Measurements from ENCODE around the gene SSTR5.
A peak's percentile ranks its signal among the peaks of the same experiment; 100 is the strongest.

SSTR5 gene

DNA sequence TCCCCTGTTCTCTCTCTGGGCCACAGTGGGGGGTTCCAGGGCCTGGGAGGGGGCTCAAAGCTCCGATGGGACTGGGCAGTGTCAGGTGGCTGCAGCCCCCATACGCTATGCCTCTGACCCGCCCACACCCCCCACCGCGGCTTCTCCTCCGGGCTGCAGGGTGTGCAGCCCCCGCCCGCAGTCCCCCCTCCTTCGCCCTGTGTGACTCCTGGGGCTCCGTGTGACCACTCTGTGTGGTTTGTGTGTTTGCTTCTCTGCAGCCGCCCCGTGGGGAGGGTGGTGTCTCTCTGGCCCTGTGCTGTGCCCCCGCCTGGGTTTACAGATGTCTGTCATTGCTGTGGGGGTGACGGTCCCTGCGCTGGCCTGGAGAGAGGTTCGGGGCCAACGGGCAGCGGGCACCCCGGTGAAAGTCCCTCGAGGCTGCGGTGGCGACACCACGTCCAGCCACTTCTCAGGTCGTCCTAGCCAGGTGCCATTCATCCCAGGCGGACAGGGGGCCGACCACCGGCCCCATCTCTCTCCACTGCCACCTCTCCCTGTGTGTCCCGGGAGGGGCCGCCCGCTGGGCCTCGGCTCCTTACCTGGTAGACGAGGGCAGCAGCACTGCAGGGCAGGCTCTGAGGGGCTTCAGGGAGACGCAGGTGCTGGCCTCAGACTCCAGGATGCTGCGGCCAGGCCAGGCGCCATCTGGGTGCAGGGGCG is 5.5 kb downstream of the SSTR5 start:
- no peak for TF ChIP-seq Cebpa-rat (IDR thresholded peaks at IDR 0.05)
- Histone ChIP-seq H3K36me3 (no peaks in the 10 kb centered on the region), H3K9me3 (replicated peaks in 1 of 11) (no peaks in the 10 kb centered on the region), H3K27me3 (peaks cover 93 to 96% (median 95%) of the 10 kb centered on the region in 11 experiments), H3K4me1 (peaks cover 4 to 12% (median 6%) of the 10 kb centered on the region in 10 experiments; a peak in 11 of 20 replicates), H3K27ac (no peak overlapping the region), H3K4me3 (no peak overlapping the region), H3K9ac (no peak overlapping the region), H4K20me1 (peaks cover 0 to 72% (median 37%) of the 10 kb centered on the region in 11 experiments; a peak in 14 of 22 replicates), H3K4me2 (no peak overlapping the region)

DNA sequence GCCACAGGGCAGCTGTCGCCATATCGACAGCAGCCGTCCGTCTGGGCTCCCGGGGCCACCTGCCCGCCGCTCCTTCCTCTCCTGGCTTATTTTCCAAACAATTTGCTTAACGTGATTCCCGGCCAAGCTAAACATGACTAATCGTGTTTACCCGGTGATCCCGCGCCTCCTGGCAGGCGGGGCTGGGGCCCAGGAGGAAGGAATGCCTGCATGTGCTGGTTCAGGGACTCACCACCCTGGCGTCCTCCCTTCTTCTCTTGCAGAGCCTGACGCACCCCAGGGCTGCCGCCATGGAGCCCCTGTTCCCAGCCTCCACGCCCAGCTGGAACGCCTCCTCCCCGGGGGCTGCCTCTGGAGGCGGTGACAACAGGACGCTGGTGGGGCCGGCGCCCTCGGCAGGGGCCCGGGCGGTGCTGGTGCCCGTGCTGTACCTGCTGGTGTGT is 6.1 kb downstream of the SSTR5 start:
- H3K9ac ChIP-seq, result no peak overlapping the region
- H3K4me2 ChIP-seq, result no peak overlapping the region
- peaks cover under 1 to 3% (median 2%) of the 10 kb centered on the region in 11 experiments; a peak in 20 of 22 replicates for H3K9me3 ChIP-seq (replicated peaks in 1 of 11)
- no peak overlapping the region for H3K27ac ChIP-seq
- H3K4me1 ChIP-seq, result peaks cover 4 to 12% (median 6%) of the 10 kb centered on the region in 10 experiments; a peak in 11 of 20 replicates
- H3K4me3 ChIP-seq, result no peak overlapping the region
- TF ChIP-seq Cebpa-rat (IDR thresholded peaks at IDR 0.05), result no peak
- peaks cover 92 to 96% (median 95%) of the 10 kb centered on the region in 11 experiments for H3K27me3 ChIP-seq
- peaks cover 0 to 69% (median 37%) of the 10 kb centered on the region in 11 experiments; a peak in 14 of 22 replicates for H4K20me1 ChIP-seq
- no peaks in the 10 kb centered on the region for H3K36me3 ChIP-seq

DNA sequence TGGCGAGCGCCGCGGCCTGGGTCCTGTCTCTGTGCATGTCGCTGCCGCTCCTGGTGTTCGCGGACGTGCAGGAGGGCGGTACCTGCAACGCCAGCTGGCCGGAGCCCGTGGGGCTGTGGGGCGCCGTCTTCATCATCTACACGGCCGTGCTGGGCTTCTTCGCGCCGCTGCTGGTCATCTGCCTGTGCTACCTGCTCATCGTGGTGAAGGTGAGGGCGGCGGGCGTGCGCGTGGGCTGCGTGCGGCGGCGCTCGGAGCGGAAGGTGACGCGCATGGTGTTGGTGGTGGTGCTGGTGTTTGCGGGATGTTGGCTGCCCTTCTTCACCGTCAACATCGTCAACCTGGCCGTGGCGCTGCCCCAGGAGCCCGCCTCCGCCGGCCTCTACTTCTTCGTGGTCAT is 6.8 kb downstream of the SSTR5 start:
- H3K27me3 ChIP-seq, result peaks cover 92 to 96% (median 95%) of the 10 kb centered on the region in 11 experiments
- peaks cover 0 to 61% (median 31%) of the 10 kb centered on the region in 11 experiments; a peak in 14 of 22 replicates for H4K20me1 ChIP-seq
- no peak overlapping the region for H3K27ac ChIP-seq
- no peak for TF ChIP-seq Cebpa-rat (IDR thresholded peaks at IDR 0.05)
- H3K4me2 ChIP-seq, result no peak overlapping the region
- peaks cover 4 to 12% (median 6%) of the 10 kb centered on the region in 10 experiments; a peak in 11 of 20 replicates for H3K4me1 ChIP-seq
- H3K9ac ChIP-seq, result no peak overlapping the region
- no peaks in the 10 kb centered on the region for H3K36me3 ChIP-seq
- H3K4me3 ChIP-seq, result no peak overlapping the region
- H3K9me3 ChIP-seq (replicated peaks in 1 of 11), result peaks cover 8 to 10% (median 9%) of the 10 kb centered on the region in 11 experiments

DNA sequence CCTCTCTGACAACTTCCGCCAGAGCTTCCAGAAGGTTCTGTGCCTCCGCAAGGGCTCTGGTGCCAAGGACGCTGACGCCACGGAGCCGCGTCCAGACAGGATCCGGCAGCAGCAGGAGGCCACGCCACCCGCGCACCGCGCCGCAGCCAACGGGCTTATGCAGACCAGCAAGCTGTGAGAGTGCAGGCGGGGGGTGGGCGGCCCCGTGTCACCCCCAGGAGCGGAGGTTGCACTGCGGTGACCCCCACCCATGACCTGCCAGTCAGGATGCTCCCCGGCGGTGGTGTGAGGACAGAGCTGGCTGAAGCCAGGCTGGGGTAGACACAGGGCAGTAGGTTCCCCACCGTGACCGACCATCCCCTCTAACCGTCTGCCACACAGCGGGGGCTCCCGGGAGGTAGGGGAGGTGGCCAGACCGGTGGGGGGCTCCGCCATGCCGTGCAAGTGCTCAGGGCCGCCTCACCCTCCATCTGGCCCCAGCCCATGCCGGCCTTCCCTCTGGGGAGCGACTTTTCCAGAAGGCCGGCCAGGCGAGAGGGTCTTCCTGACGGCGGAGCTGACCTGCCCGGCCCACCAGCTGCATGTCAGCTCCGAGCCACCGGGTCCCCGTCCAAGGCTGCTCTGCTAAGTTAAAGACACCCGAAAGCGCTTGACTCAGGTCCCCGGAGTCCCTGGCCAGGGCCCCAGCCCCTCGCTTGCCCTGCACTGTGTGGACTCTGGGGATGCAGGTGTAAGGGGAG is 7.4 kb downstream of the SSTR5 start:
- Histone ChIP-seq H3K36me3 (no peaks in the 10 kb centered on the region), H3K27ac (no peak overlapping the region), H3K27me3 (peaks cover 92 to 96% (median 95%) of the 10 kb centered on the region in 11 experiments), H3K4me2 (no peak overlapping the region), H3K4me3 (no peak overlapping the region), H4K20me1 (peaks cover 0 to 55% (median 24%) of the 10 kb centered on the region in 11 experiments; a peak in 14 of 22 replicates), H3K4me1 (peaks cover under 1 to 11% (median 6%) of the 10 kb centered on the region in 10 experiments; a peak in 11 of 20 replicates), H3K9me3 (replicated peaks in 1 of 11) (peaks cover 14 to 17% (median 15%) of the 10 kb centered on the region in 11 experiments), H3K9ac (no peak overlapping the region)
- no peak for TF ChIP-seq Cebpa-rat (IDR thresholded peaks at IDR 0.05)

DNA sequence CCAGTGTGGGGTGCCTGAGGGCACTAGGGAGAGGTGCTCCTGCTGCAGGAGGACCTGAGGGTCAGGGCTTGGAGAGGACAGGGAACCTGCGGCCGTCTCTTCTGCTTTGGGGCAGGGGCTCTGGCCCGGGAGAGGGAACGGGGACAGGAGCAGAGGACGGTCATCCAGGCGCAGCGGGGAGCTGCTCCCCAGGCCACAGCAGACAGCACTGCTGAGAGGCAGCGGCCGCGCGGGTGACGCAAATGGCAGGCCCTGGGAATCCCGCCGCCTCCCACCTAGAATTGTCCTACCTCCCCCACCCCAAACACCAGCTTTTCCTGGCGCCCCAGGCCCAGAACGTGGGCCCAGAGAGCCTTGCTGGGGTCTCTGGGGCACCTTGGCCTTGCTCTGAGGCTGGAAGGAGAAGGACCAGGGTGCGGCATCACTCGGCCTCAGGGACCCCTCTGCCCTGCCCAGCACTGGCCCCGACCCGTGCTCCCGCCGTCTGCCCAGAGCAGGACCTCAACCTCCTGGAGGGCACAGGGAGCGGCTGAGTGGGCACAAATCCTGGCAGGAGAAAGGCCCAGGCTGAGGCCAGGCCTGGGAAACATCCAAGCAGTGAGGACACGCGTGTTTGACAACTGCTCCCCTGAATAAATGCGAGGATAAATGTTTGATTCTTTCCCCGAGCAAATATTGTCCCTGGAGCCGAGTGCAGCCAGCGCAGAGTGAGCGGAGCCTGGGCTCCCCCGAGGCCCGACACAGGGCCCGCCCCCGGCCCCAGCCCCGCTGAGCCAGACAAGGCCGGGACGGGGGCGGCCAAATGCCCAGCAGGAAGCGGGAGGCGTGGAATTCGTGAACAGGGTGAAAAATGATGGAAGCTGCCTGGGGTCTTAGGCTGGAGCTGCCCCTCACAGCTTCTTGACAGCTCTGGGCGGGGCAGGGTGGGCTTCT is 8.5 kb downstream of the SSTR5 start:
- Histone ChIP-seq H3K4me2 (no peak overlapping the region), H3K27ac (no peak overlapping the region), H3K36me3 (no peaks in the 10 kb centered on the region), H3K4me1 (peaks cover 0 to 10% (median 1%) of the 10 kb centered on the region in 10 experiments; a peak in 4 of 20 replicates), H3K9ac (no peak overlapping the region), H3K27me3 (peaks cover 88 to 100% (median 98%) of the 10 kb centered on the region in 11 experiments), H4K20me1 (peaks cover 0 to 49% (median 18%) of the 10 kb centered on the region in 11 experiments; a peak in 12 of 22 replicates), H3K9me3 (replicated peaks in 1 of 11) (peaks cover 26 to 28% (median 26%) of the 10 kb centered on the region in 11 experiments), H3K4me3 (no peak overlapping the region)
- no peak for TF ChIP-seq Cebpa-rat (IDR thresholded peaks at IDR 0.05)

DNA sequence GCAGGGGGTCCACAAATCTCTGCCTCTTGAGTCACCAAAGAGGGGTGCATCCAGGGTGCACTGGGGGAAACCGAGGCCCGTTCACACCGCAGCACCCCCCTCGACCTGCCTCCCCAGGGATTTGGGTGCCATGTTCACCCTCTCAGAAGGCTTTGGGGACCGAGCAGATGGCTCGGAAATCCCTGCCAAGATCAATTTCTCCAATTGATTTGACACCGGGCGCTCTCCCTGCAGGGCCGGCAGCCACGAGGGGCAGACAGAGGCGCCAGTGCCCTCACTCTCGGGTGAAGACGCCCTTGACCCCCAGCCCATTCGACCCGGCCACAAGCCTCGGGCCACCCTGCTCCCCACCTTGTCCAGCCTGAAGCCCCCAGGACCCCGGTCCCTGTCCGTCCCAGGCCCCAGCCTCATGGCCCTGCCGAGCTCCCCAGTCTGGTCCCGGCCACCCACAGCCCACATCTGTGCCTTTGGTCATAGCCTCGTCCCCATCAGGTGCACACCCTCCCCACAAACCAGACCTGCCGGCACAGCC is 9.3 kb downstream of the SSTR5 start:
- Histone ChIP-seq H3K4me3 (no peak overlapping the region), H3K27ac (no peak overlapping the region), H4K20me1 (peaks cover 0 to 49% (median 18%) of the 10 kb centered on the region in 11 experiments; a peak in 12 of 22 replicates), H3K36me3 (no peaks in the 10 kb centered on the region), H3K9me3 (replicated peaks in 1 of 11) (peaks cover 32 to 34% (median 33%) of the 10 kb centered on the region in 11 experiments), H3K4me2 (no peak overlapping the region), H3K9ac (no peak overlapping the region), H3K4me1 (peaks cover 0 to 10% (median 0%) of the 10 kb centered on the region in 10 experiments; a peak in 4 of 20 replicates), H3K27me3 (peaks cover 81 to 100% (median 95%) of the 10 kb centered on the region in 11 experiments)
- TF ChIP-seq Cebpa-rat (IDR thresholded peaks at IDR 0.05), result no peak

DNA sequence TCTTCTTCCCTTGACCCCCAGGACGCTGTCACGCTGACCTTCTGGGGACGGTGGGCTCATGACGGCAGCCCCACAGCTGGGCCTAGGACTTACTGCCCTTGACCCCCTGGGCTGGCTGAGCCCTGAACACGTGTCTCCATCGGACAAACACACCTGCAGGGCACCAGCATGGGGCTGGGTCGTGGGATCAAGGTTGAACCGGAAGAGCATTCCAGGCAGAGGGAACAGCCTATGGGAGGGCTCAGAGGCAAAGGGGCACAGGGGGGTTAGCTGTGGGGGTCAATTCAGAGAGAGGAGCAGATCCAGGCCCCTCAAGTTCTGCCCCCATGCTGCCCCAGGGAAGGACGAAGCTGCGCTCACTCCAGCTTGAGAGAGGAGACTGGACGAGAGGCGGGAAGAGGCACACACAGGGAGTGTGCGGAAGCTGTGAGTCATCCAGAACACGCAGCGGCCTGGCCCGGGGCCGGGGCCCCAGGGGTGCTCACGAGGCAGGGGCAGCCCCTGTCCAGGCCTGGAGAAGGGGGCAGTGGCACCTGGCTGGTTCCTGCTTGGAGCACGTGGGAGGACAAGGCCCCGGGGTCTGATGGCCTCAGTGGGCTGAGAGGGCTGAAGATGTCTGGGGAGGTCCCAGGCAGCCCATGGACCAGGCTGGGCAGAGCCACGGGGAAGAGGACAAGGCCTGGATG is 9.9 kb downstream of the SSTR5 start:
- Histone ChIP-seq H3K4me2 (peak overlapping the region in 1 of 11 experiments; percentile 19; a peak in 1 of 22 replicates), H4K20me1 (peaks cover 0 to 49% (median 18%) of the 10 kb centered on the region in 11 experiments; a peak in 12 of 22 replicates), H3K27ac (no peak overlapping the region), H3K27me3 (peaks cover 75 to 99% (median 92%) of the 10 kb centered on the region in 11 experiments), H3K9ac (no peak overlapping the region), H3K4me3 (no peak overlapping the region), H3K4me1 (peaks cover 0 to 10% (median 0%) of the 10 kb centered on the region in 10 experiments; a peak in 4 of 20 replicates), H3K36me3 (no peaks in the 10 kb centered on the region), H3K9me3 (replicated peaks in 1 of 11) (peaks cover 32 to 40% (median 34%) of the 10 kb centered on the region in 11 experiments)
- TF ChIP-seq Cebpa-rat (IDR thresholded peaks at IDR 0.05), result no peak

Data from BLaER1 treated with 17β-estradiol and CSF1 and Interleukin-3, amounts not matched to agents 10 nM and 100 nM (cell line).